Stimulated activated naive CD4-positive, alpha-beta T cell (primary cell): ENCODE measurements around the gene PPP6R3.

Source experiments
- DNase-seq, 6 experiments: peaks; one replicate each; lab custom pipeline; 2025; lab: John Stamatoyannopoulos, UW

Gene PPP6R3

GRCh38 chr11:68651985-68652682, 191.6 kb downstream of the PPP6R3 start:
- no peak for DNase-seq

- no peak for DNase-seq
These were observed 192.2 kb downstream of the PPP6R3 start for GRCh38 chr11:68652683-68653156.

GRCh38 chr11:68653486-68654430, 193.2 kb downstream of the PPP6R3 start:
- no peak for DNase-seq

GRCh38 chr11:68654978-68655377, 194.4 kb downstream of the PPP6R3 start:
- DNase-seq = no peak

GRCh38 chr11:68655406-68655805, 194.9 kb downstream of the PPP6R3 start:
- no peak for DNase-seq

- no peak for DNase-seq
These were observed 195.3 kb downstream of the PPP6R3 start for GRCh38 chr11:68655806-68656205.

- DNase-seq = no peak
These were observed 196.6 kb downstream of the PPP6R3 start for GRCh38 chr11:68657021-68657780.

GRCh38 chr11:68658097-68658496, 197.5 kb downstream of the PPP6R3 start:
- no peak for DNase-seq

- DNase-seq = no peak
These were observed 198.1 kb downstream of the PPP6R3 start for GRCh38 chr11:68658661-68659060.

- DNase-seq = no peak
These were observed 198.8 kb downstream of the PPP6R3 start for GRCh38 chr11:68659158-68659921.

GRCh38 chr11:68660066-68660810, 199.7 kb downstream of the PPP6R3 start:
- DNase-seq = no peak

GRCh38 chr11:68661014-68661413, 200.5 kb downstream of the PPP6R3 start:
- no peak for DNase-seq

- no peak for DNase-seq
These were observed 201.4 kb downstream of the PPP6R3 start for GRCh38 chr11:68661697-68662603.

GRCh38 chr11:68663482-68664010, 203.0 kb downstream of the PPP6R3 start:
- DNase-seq = no peak

- no peak for DNase-seq
These were observed 203.6 kb downstream of the PPP6R3 start for GRCh38 chr11:68664141-68664540.

- DNase-seq = no peak
These were observed 204.4 kb downstream of the PPP6R3 start for GRCh38 chr11:68664906-68665305.
